Measurements from ENCODE around the gene ALDH18A1.
"Not testable (repeated sequence)": the region's sequence is repeated elsewhere in the genome, so short reads cannot be mapped to it uniquely, and the experiment has no call there.

Gene ALDH18A1

DNA sequence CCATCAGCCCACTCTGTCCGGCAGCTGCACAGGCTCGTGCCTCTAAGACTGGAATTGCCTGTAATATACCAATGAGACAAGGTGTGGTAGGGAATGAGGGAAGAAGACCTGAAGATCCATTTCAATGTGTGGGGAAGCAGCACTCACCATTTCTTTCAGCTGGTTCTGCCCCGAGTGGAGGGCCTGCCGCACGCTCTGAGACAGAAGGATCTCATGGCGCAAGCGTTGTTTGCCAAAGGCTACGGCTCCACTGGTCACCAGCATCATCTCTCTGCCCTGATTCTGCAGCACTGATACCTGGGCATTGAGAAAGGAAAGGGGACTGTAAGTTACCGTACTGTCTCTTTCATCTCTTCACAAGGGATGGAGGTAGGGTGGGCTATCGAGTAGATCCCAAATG is 19.4 kb downstream of the ALDH18A1 start:
- no peak for TF ChIP-seq CTCF (IDR thresholded peaks at IDR 0.05; ENCODE audit: insufficient read depth, low read depth, low read length, missing control alignments)

GRCh38 chr10:95635319-95635733 is 21.2 kb downstream of the ALDH18A1 start:
- no peak for DNase-seq (ENCODE audit: low read depth)
- no peak overlapping the region for H3K4me3 ChIP-seq (ENCODE audit: low read depth, low read length)
- TF ChIP-seq CTCF (IDR thresholded peaks at IDR 0.05; ENCODE audit: insufficient read depth, low read depth, low read length, missing control alignments) = no peak

More for the DNA sequence above, 19.4 kb downstream of the ALDH18A1 start:
- no peak overlapping the region for H3K4me3 ChIP-seq (ENCODE audit: low read depth, low read length)
- DNase-seq (ENCODE audit: low read depth) = no peak

- no peak overlapping the region for H3K4me3 ChIP-seq (ENCODE audit: low read depth, low read length)
- no peak for DNase-seq (ENCODE audit: low read depth)
- no peak for TF ChIP-seq CTCF (IDR thresholded peaks at IDR 0.05; ENCODE audit: insufficient read depth, low read depth, low read length, missing control alignments)
Measured at GRCh38 chr10:95628786-95629185, 27.7 kb downstream of the ALDH18A1 start.

GRCh38 chr10:95626500-95626899 is 30.0 kb downstream of the ALDH18A1 start:
- no peak for TF ChIP-seq CTCF (IDR thresholded peaks at IDR 0.05; ENCODE audit: insufficient read depth, low read depth, low read length, missing control alignments)
- DNase-seq (ENCODE audit: low read depth) = no peak
- H3K4me3 ChIP-seq (ENCODE audit: low read depth, low read length) = no peak overlapping the region

DNA sequence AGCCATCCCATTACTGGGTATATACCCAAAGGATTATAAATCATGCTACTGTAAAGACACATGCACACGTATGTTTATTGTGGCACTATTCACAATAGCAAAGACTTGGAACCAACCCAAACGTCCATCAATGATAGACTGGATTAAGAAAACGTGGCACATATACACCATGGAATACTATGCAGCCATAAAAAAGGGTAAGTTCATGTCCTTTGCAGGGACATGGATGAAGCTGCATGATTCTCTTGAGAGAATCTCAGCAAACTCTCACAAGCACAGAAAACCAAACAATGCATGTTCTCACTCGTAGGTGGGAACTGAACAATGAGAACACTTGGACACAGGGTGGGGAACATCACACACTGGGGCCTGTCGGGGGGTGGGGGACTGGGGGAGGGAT is 36.1 kb downstream of the ALDH18A1 start:
- not testable (repeated sequence) for DNase-seq (ENCODE audit: low read depth); H3K4me3 ChIP-seq (ENCODE audit: low read depth, low read length)

DNA sequence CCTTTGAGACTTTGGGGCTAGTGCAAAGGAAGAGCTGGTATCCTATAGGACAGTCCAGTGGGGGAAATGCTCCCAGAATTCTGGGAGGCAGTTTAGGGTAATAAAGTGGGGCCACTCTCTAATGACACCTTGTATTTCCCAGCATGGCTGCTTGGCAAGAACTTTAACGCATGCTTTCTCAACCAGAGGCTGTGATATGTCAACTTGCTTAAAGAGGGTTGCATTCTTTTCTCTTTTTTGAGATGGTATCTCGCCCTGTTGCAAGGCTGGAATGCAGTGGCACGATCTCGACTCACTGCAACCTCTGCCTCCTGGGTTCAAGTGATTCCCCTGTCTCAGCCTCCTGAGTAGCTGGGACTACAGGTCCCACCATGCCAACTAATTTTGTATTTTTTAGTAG is 38.4 kb downstream of the ALDH18A1 start:
- TF ChIP-seq CTCF (IDR thresholded peaks at IDR 0.05; ENCODE audit: insufficient read depth, low read depth, low read length, missing control alignments) = no peak
- no peak overlapping the region for H3K4me3 ChIP-seq (ENCODE audit: low read depth, low read length)
- no peak for DNase-seq (ENCODE audit: low read depth)

DNA sequence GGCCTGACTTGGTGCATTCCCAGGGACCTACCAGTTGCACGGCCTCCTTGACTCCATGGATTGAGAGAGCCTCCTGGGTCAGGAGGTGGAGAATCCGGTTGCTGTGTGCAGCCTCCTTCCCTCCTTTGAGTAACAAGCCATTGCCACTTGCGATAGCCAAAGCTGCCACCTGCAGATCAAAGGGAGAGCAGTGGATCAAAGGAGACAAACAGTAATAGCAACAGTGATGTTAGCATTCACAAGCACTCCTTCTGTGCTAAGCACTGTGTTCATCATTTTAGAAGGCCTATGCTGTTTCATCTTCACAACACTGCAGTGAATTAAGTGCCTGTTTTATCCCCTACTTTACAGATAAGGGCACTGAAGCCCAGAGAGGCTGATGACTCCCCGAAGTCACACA is 40.1 kb downstream of the ALDH18A1 start:
- DNase-seq (ENCODE audit: low read depth) = no peak
- H3K4me3 ChIP-seq (ENCODE audit: low read depth, low read length) = no peak overlapping the region
- no peak for TF ChIP-seq CTCF (IDR thresholded peaks at IDR 0.05; ENCODE audit: insufficient read depth, low read depth, low read length, missing control alignments)

Measured in GM12865 (cell line).